Measurements from ENCODE around the gene ANKRD34A. TPM values are rescaled to one million over a fixed set of nuclear protein-coding genes. Genes with fewer than 3 reads are reported as not detected.

ANKRD34A gene
- total and polyA plus RNA-seq, 2 experiments from 2014 or later = 0.16 to 0.35 TPM

- peak overlapping the region; percentile 84 for H3K4me3 ChIP-seq
- H3K36me3 ChIP-seq (ENCODE audit: insufficient read depth) = peaks cover 10% of the 10 kb centered on the region; the same call in 1 of the 2 replicates
- peak; percentile 87 for ATAC-seq
- peak overlapping the region; percentile 99 for H3K4me2 ChIP-seq
- peaks cover 6% of the 10 kb centered on the region; the same call in 1 of the 2 replicates for H3K4me1 ChIP-seq (ENCODE audit: insufficient read depth)
- no peaks in the 10 kb centered on the region; the same call in 1 of the 2 replicates for H3F3A ChIP-seq (replicated peaks; ENCODE audit: low read depth)
- TF ChIP-seq ZNF114 (CRISPR knock-in tag; IDR thresholded peaks at IDR 0.05) = no peak
- TF ChIP-seq CREB1 (CRISPR knock-in tag; IDR thresholded peaks at IDR 0.05; ENCODE audit: low read depth) = 0 out of 2 replicates have a peak, but pooled peaks have one; percentile 2
- TF ChIP-seq JUNB (IDR thresholded peaks at IDR 0.05; ENCODE audit: unreplicated experiment) = no peak
- 0 out of 2 replicates have a peak, but pooled peaks have one; percentile 26 for TF ChIP-seq POLR2AphosphoS5 (IDR thresholded peaks at IDR 0.05; ENCODE audit: low read depth)
- Mint-ChIP-seq H3K27me3 (ENCODE audit: insufficient read depth, low read depth, poor library complexity) (peaks cover 20% of the 10 kb centered on the region), H3K4me3 (peak overlapping the region; percentile 92), H3K27ac (peak overlapping the region; percentile 72), H3K4me1 (peaks cover 12% of the 10 kb centered on the region; the same call in 2 of the 3 replicates), H3K9me3 (no peaks in the 10 kb centered on the region), H3K36me3 (ENCODE audit: low read depth) (peaks cover 18% of the 10 kb centered on the region)
- peak overlapping the region; percentile 99 for H2AFZ ChIP-seq
- H4K20me1 ChIP-seq (replicated peaks; ENCODE audit: insufficient read depth) = no peaks in the 10 kb centered on the region; the same call in 1 of the 2 replicates
- peak; percentile 60 for DNase-seq (ENCODE audit: low spot score)
- H3K79me2 ChIP-seq (replicated peaks; ENCODE audit: insufficient read depth) = no peaks in the 10 kb centered on the region
- no peak overlapping the region for H3K27ac ChIP-seq (ENCODE audit: low read depth)
- no peaks in the 10 kb centered on the region for H3K9me2 ChIP-seq (ENCODE audit: insufficient read depth)
- H3K27me3 ChIP-seq (ENCODE audit: insufficient read depth) = peaks cover 8% of the 10 kb centered on the region; the same call in 1 of the 2 replicates
Measured at GRCh38 chr1:145918992-145919939, 45.1 kb downstream of the ANKRD34A start.

- H3K36me3 Mint-ChIP-seq (ENCODE audit: low read depth) = peaks cover 14% of the 10 kb centered on the region
- Histone ChIP-seq H3K79me2 (replicated peaks; ENCODE audit: insufficient read depth) (no peaks in the 10 kb centered on the region), H3K4me1 (ENCODE audit: insufficient read depth) (peaks cover 6% of the 10 kb centered on the region; the same call in 1 of the 2 replicates), H3K27ac (ENCODE audit: low read depth) (no peak within 1 kb of the TSS), H3K9me2 (ENCODE audit: insufficient read depth) (no peaks in the 10 kb centered on the region), H3K27me3 (ENCODE audit: insufficient read depth) (peaks cover 8% of the 10 kb centered on the region; the same call in 1 of the 2 replicates), H2AFZ (peak within 1 kb of the TSS; percentile 99), H4K20me1 (replicated peaks; ENCODE audit: insufficient read depth) (no peaks in the 10 kb centered on the region; the same call in 1 of the 2 replicates), H3K4me3 (peak within 1 kb of the TSS; percentile 84), H3F3A (replicated peaks; ENCODE audit: low read depth) (no peaks in the 10 kb centered on the region; the same call in 1 of the 2 replicates), H3K36me3 (ENCODE audit: insufficient read depth) (peaks cover 6% of the 10 kb centered on the region; the same call in 1 of the 2 replicates), H3K4me2 (peak within 1 kb of the TSS; percentile 99)
- peak within 1 kb of the TSS; percentile 72 for H3K27ac Mint-ChIP-seq
- TF ChIP-seq ZNF114 (CRISPR knock-in tag; IDR thresholded peaks at IDR 0.05) (no peak), ZNF462 (CRISPR knock-in tag; IDR thresholded peaks at IDR 0.05) (no peak), CREB1 (CRISPR knock-in tag; IDR thresholded peaks at IDR 0.05; ENCODE audit: low read depth) (peak; percentile 55; the same call in 1 of the 2 replicates)
- peak within 1 kb of the TSS; percentile 92 for H3K4me3 Mint-ChIP-seq
- peak; percentile 84 for ATAC-seq
- H3K9me3 Mint-ChIP-seq = no peaks in the 10 kb centered on the region
- H3K27me3 Mint-ChIP-seq (ENCODE audit: insufficient read depth, low read depth, poor library complexity) = peaks cover 20% of the 10 kb centered on the region
- H3K4me1 Mint-ChIP-seq = peaks cover 12% of the 10 kb centered on the region; the same call in 2 of the 3 replicates
- DNase-seq (ENCODE audit: low spot score) = peak; percentile 94
Measured at GRCh38 chr1:145918144-145918991, 46.0 kb downstream of the ANKRD34A start, which contains the start of gene PEX11B. PEX11B (minus strand) TSS chr1:145918717; CDS start chr1:145918688, 29 bp downstream.
